ENCODE measurements around the gene PLXNB1.
"Not testable (repeated sequence)": the region's sequence is repeated elsewhere in the genome, so short reads cannot be mapped to it uniquely, and the experiment has no call there.

Gene PLXNB1

DNA sequence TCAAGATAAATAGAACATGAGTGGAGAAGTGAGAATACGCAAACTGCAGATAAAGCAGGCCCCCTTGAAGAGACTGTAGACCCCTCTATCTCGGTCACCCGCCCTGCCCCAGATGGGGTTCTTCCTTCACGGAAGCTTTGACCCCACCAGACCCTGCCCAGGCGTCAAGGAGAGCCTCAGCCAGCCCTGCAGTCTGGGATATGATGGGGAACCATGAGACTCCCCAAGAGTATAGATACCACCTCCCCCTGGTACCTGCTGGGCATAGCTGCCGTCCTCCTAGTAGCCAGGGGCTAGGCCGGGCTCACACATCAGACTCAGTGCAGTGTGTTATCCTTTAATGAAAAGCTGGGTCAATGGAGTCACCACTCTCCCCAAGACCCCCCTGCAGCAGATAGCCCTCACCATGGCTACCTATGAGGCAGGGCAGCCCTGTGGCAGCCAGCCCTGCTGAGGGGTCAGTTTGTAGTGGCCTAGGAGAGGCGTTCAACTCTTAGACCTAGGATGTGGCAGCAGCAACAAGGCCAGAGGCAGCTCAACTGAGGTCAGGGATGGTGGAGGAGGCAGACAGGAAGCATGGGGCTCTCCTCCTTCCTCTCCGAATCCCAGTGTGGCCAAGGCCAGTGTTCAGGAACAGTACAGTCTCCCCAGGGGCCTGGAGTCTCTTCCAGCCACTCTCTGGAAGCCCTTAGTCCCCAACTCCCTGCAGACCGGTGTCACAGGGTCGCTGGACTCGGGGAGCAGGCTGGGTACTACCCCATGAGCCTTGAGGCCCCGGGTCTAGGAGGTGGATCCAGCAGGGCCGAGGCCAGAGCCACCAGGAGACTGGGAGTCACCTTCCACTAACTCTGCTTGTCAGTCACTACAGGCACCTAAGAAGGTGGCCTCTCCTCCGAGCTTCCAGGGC lies 26.1 kb downstream of the PLXNB1 start:
- DNase-seq, result no peak

DNA sequence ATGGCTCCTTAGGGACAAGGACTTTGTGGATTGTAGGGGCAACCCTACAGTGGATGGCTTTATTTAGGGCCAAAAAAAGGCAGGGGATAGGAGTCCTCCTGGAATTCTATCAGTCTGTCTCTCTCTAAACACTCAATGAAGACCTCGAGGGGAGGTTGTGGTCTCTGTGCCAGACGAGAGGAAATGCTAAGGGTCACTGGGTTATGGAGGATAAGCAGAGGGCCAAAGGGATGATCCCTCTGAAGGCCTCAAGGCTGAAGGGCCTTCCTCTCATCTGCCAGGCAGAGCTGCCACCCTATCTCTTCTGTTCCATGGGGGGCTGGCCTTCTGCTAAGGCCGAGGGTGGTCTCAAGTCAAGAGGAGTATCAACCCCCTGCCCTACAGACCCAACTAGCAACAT lies 27.0 kb downstream of the PLXNB1 start:
- no peak for DNase-seq

DNA sequence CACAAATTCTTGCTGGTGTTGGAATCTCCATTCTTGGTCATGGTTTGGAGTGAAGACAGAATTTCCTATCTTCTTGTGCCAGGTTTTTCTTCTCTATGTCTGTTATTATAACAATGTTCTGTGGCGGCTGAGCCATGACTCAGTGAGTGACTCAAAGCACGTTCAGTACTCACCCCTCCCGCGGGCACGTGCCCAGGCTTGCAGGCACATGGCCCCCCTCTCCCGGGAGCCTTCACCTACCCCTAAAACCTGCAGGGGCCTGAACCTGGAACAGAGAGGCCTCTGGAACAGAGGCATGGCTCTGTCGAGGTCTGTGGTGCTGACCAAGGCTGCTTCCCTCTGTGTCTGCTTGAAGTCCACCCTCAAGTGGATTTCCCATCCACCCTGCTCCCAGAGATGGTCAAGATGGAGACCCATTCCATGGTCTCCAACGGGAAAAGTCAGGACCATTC lies 27.6 kb downstream of the PLXNB1 start:
- peak; percentile 50 for DNase-seq

DNA sequence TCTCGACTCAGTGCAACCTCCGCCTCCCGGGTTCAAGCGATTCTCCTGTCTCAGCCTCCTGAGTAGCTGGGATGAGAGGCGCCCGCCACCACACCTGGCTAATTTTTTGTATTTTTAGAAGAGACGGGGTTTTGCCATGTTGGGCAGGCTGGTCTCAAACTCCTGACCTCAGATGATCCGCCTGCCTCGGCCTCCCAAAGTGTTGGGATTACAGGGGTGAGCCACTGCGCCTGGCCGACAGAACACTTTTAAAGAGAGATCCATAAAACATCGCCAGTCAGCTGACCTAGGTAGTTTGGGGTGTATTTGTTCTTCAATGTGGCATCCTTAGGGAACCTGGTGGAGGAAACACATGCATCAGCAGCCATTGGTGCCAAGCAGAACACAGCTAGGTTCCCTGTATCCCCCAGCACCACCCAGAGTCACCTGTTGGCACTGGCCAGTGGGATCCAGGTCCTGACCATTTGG lies 28.4 kb downstream of the PLXNB1 start:
- DNase-seq, result not testable (repeated sequence)

DNA sequence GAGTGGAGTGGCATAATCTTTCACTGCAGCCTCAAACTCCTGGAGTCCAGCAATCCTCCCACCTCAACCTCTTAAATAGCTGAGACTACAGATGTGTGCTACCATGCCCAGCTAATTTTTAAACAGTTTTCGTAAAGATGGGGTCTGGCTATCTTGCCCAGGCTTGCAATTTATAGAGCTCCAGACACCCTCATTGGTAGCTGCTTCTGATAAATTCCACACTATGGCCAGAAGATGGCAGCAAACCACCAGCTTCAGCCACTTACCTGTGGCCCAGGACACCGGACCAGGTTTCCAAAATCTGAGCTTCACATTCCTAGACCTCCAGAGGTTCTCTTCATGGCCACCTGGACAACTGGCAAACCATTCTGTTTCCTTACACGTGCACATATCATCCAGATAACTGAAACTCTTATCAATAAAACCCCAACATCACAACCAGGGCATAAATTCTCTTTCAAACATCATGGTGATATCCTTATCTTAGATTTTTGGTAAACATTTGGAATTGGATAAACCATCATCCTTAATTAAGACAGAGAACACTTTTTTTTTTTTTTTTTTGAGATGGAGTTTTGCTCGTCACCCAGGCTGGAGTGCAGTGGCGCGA lies 29.0 kb downstream of the PLXNB1 start:
- DNase-seq, result peak; percentile 72

DNA sequence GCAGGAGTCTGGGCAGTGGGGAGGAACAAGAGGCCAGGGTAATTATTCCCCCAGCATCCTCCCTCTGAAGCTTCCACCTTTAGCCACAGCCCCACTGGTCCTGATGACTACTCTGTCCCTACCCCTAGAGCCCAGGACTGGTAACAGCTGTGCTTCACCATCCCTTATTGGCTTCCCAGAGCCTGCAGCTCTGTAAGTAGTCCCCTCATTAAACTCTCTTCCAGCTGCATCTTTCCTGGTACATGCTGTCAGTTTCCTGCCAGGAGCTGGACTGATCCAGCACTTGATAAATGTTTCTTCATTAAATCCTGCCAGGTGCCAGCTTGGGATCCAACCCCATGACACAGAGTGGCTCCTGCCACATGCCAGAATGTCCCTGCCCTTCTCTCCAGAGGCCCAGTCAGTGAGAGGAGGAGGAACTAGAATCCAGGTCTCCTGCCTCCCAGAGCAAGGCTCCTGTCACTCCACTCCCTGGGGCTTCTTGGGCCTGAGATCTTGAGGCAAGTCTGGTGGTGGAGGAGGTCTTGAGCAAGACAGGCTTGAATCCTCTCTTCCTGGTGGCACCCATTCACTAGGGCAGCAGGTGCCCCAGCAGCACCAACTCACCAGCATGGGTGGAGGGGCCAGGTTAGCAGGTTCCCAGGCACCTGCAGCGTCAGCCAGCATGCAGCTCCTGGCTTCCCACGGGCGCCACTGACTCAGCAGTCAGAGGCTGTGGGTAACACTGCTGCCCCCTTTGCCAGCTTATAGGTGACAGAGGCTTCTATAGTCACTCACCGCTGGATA lies 30.3 kb downstream of the PLXNB1 start:
- peak; percentile 33 for DNase-seq

DNA sequence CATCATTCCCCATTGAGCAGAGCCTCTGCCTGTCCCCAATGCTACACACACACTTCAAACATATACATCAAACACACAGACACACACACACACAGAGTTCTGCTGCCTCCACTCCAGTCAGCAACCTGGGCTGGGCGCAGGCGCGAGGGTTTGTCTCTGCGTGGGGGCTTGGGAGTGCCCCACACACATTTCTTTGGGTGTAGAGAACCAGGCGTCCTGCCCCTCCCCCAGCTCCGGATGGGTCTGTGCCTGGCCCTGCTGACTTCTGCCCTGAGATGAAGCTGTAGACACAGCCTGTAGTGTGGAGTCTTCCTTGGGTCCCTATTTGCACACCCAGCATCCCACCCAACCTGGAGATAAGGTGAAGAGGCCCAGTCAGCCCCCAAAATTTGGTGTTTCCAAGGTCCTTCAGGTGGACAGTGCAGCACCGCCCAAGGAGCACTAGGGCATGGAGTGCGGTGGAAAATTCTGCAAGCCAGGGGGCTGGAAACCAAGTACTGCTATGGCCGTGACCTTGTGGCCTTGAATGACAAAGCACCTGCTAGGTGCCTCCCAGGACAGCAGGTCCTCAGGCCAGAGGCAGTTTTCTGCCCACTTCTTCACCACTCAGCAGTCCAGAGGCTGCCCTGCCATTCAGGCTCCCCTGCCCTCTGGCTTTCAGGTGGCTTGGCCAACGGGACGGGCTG lies 31.0 kb downstream of the PLXNB1 start:
- no peak for DNase-seq

DNA sequence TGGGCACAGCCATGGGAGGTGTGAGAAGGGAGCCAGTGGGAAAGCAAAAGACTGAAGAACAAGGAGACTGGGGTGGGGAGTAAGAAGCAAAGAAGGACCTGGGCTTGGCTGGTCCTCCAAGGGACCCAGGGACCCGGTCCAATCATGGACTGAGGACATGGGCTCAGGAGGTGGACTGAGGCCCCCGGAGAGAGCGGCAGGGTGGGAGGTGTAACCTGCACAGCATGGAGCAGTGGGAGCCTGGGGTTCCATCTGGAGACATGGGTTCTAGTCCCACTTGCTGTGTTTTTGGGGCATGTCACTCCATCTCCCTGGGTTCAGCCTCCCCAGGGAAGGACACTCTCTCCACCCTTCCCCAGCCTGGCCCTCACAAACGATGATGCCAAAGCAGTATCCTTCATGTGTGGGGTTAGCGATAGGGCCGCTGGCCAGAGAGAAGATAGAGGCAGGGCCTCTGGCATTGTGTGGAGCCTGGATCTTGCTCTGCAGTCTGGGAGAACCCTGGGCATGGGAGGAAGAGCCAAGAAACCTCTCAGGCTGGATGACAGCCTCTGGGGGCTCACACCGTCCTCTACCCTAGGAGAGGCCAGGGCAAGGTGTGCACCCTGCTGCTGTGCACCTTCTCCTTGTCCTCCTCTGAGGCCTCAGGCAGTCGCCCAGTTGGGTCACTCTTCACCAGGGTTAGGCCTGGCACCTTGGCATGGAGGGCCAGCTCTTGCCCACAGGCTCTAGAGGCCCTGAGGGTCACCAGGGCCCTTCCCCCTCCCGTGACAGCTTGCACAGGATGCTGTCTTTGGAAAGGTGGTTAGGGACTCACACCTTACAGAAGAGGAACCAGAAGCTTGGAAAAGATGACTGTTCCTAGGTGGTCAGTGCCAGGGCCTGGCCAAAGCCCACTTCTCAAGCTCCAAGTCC lies 31.9 kb downstream of the PLXNB1 start:
- DNase-seq, result peak; percentile 39

DNA sequence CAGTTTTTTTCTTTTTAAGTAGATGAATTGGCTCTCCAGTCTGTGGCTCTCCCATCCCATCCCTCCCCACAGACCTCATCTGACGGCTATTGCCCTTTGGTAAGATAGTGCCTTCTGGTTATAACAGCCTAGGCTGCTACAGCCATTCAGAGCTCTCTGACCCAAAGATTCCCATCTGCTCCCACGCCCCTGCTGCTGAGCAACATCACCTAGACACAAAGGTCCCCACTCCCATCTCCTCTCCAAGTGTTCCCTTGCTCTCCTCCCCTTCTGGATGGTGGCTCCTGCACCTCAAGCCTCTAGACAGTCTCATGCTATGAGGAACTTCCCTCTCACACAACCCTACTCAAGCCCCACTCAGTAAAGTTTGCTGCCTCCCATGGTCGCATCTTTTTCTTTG lies 34.2 kb downstream of the PLXNB1 start:
- no peak for DNase-seq

DNA sequence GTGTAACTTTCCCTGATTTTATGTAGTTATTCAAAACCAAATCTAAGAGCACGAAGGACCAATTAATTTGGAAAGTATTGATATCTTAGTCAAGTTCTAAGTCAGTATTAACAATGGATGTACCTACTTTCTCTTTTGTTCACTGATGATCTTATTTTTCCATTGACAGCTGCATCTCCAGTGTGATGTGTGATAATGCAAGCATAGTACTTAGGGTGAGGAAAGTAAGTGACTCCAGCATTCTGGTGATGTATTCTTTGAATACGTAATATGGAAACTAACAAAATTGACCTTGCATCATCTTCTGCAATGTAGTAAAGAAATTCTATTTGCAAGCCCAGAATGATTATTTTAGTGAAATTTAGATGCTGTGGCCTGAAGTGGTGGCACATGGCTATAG lies 35.5 kb downstream of the PLXNB1 start:
- DNase-seq, result no peak

DNA sequence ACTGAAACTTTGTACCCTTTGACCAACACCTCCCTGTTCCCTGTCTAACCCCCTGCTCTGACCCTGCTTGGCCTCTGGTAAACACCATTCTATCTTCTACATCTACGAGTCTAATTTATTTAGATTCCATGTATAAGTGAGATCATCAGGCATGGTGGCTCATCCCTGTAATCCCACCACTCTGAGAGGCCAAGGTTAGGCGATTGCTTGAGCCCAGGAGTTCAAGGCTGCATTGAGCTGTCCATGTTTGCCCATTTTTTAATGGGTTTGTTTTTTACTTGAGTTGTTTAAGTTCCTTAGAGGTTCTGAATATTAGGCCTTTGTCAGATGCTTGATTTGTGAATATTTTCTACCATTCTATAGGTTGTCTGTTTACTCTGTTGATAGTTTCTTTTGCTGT lies 40.9 kb downstream of the PLXNB1 start:
- DNase-seq, result no peak

DNA sequence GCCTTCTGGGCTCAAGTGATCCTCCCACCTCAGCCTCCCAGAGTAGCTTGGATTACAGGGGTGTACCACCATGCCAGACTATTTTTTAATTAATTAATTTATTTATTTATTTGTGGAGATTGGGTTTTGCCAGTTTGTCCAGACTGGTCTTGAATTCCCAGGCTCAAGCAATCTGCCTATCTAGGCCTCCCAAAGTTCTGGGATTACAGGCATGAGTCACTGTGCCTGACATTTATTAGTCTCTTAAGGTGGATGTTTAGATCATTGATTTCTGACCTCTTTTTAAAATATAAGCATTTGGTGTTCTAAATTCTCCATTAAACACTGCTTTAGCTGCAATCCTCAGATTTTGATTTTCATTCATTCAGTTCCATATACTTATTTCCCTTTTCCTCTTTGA lies 42.3 kb downstream of the PLXNB1 start:
- no peak for DNase-seq

DNA sequence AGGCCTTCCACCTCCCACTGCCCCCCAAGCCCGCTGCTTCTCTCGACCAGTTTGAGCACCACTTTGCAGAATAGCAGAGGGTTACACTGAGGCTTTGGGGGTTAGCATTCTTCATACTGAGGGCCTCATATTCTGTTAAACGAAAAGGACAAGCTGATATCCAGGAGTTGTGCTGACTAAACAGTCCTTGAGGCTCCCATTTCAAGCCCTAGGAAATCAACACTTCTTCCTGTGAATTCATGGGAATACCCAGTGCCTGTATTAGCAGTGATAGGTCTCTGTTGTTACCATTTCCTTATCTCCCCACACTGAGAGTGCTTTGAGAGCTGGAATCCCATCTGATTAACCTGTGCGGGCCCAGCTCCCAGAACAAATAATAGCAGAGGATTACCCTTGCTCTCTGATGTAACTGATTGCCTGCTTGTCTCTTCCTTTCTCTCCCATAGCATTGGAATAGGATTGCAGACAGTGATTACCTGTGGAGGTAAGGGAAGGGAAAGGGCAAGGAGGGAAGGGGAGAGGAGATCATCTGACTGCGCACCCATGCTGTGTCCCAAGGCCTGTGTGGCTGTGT lies 56.9 kb downstream of the PLXNB1 start:
- DNase-seq, result no peak

DNA sequence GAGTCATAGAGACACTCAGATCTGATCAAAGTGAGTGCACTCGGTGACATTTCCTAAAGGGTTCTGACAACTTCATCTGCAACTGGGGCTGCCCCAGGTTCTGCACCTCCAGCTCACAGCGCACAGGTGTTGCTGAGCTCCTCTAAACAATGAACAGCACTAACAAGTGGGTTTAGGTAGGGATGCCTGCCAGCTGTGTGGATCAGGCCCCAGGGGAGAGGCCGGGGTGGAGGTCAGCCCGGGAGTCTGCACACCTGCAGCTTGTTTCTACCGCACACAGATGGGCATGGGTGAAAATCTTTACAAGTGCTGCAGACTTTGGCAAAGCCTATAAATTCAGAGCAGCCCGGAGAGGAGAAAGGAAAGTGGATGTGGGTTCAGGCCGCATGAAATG lies 57.5 kb downstream of the PLXNB1 start:
- no peak for DNase-seq

DNA sequence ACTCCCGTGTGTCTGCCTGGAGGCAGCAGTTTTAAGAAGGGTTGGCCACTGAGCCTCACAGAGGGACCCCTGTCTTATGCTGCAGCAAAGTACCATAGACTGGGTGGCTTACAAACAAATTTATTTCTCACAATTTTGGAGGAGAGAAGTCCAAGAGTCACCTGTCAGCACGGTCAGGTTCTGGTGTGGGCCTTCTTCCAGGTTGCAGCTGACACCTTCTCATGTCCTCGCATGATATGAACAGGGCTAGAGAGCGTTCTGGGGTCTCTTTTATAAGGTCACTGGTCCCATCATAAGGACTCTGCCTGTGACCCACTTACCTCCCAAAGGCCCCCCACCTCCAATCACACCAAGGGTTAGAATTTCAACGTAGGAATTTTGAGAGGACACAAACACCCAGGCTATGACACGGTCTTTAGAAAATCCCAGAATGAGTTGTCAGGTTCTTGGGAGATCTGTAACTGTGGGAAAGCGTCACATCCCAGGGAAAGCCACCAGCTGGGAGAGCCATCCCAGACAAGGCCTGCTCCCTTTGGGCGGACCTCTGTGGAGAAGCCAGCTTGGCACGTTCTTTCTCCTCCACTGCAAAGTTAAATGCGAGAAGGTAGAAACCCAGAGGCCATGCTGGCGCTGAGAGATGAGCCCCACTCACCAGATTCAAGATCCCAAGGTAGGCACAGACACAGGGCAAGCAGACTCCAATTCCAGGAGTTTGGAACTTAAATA lies 58.1 kb downstream of the PLXNB1 start, which contains the start of gene FBXW12:
Gene FBXW12, plus strand, starts transcription at position 569 of the 726 bp plus-strand sequence. CDS start 549 bp downstream, outside the sequence.
- no peak for DNase-seq

DNA sequence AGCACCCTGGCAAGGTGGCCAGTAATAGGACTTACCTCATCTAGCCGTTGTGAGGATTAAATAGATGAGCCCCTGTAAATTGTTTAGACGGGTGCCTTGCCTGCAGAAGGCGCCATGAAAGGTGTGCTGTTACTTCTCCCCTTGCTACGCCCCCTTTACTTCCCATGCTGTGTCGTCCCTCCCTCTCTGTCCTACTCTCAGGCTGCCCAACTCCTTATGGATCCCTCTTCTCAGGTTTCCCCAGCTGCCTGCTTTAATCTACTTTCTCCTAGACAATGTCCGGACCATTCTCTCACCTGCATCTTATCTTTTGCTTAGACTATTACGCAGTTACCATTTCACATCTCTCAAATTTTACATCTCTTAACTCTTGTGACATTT lies 59.6 kb downstream of the PLXNB1 start:
- no peak for DNase-seq

DNA sequence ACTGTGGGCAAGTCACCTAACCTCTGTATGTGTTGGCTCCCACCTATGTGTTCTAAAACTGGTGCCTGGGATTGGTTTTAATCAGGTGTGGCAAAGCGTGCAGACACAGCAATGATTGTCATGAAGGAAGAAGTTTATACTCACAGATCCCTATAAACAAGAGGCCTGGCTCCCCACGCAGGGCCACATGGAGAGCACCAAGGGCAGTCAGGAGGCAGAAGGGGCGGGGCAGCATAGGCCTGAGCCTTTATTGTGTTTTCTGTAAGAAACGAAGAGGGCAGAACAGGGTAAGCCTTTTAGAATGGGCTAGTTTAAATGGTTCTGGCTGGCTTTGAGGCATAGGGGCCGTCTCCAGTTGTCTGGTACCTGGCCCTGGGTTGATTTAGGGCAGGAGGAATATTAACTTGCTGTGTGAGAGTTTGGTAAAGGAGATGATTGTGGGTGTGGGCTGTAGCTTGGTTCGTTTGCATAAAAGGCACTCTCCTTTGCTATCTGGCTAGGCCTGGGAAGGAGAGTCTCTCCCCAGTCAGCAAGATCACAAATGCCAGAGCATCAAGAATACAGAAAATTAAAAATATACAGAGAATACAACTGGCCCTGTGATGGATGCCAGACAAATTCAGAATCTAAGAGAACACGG lies 60.1 kb downstream of the PLXNB1 start:
- no peak for DNase-seq

DNA sequence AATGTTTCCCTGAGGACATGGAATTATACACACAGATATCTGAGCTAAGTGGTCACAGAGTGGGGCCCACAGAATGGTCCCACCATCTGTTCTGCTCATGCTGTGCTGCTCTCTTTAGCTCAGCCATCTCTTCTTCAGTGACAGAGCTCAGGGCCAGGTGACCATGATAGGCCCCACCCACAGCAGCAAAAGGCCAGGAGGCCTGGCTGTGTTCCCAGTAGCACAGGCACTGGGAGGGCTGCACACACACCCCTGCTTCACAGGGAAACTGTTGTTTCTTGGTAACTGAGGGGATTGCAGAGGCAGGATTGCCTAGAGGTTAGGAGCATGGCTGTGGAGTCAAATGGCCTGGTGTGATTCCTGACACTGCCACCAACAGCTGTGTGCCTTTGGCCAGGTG lies 62.7 kb downstream of the PLXNB1 start:
- DNase-seq, result peak; percentile 52

DNA sequence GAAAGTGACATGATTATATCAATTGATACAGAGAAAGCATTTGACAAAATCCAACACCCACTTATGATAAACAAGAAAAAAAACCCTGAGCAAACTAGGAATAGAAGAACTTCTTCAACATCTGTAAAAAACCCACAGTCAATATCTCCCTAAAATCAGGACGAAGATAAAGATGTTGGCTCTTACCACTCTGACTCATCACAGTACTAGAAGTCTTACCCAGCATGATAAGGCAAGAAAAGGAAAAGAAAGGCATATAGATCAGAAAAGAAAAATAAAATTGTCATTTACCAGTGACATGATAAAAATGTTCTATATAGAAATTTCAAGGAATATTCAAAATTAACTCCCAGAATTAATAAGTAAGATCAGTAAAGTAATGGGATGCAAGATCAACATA lies 65.0 kb downstream of the PLXNB1 start:
- DNase-seq, result no peak

DNA sequence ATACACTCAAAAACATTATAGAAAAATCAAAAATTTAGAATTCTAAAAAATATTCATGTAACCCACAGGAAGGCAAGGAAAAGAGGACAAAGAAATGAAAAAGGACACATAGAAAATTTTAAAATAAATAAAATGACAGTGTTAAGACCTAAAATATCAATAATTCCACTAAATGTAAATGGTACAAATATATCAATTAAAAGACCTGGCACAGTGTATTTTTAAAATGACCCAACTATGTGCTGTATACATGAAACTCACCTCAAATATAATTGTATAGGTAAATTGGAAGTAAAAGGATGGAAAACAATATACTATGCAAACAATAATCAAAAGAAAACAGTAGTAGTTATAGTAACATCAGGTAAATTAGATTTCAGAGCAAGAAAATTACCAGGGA lies 68.0 kb downstream of the PLXNB1 start:
- DNase-seq, result no peak
